ES-I3 (cell line): ENCODE measurements around the gene SPC24.
"Not testable (repeated sequence)": the region's sequence is repeated elsewhere in the genome, so short reads cannot be mapped to it uniquely, and the experiment has no call there.

Experiments
- H3K36me3 ChIP-seq: 2 replicates; pipeline ENCODE4 v1.6.1; 2013; ENCODE audit warnings: mild to moderate bottlenecking, low read length, control low read depth, moderate library complexity; ENCODE audit not compliant: insufficient read depth
- H3K4me1 ChIP-seq: 2 replicates; pipeline ENCODE4 v1.6.1; 2013; ENCODE audit warnings: mild to moderate bottlenecking, control low read depth, low read length; ENCODE audit not compliant: insufficient read depth
- H3K9ac ChIP-seq: 2 replicates; pipeline ENCODE4 v1.6.1; 2013; ENCODE audit warnings: low read depth, mild to moderate bottlenecking, low read length, moderate library complexity
- H3K9me3 ChIP-seq: 2 replicates; pipeline ENCODE4 v1.6.1; 2013; ENCODE audit warnings: mild to moderate bottlenecking, low read length, moderate library complexity; ENCODE audit not compliant: control insufficient read depth, insufficient read depth

The SPC24 gene

GRCh38 chr19:11113140-11113708, 42.4 kb downstream of the SPC24 start:
- peaks cover 64% of the 10 kb centered on the region for H3K36me3 ChIP-seq
- no peak overlapping the region for H3K9ac ChIP-seq
- no peaks in the 10 kb centered on the region for H3K9me3 ChIP-seq
- no peaks in the 10 kb centered on the region for H3K4me1 ChIP-seq

GRCh38 chr19:11111771-11112144, 43.8 kb downstream of the SPC24 start:
- Histone ChIP-seq H3K36me3 (peaks cover 69% of the 10 kb centered on the region), H3K9me3 (no peaks in the 10 kb centered on the region), H3K9ac (no peak overlapping the region), H3K4me1 (no peaks in the 10 kb centered on the region)

GRCh38 chr19:11111117-11111770, 44.3 kb downstream of the SPC24 start:
- no peaks in the 10 kb centered on the region for H3K4me1 ChIP-seq
- H3K9me3 ChIP-seq: no peaks in the 10 kb centered on the region
- peaks cover 74% of the 10 kb centered on the region for H3K36me3 ChIP-seq
- no peak overlapping the region for H3K9ac ChIP-seq

GRCh38 chr19:11108746-11109145, 46.8 kb downstream of the SPC24 start:
- no peak overlapping the region for H3K9ac ChIP-seq
- no peaks in the 10 kb centered on the region for H3K4me1 ChIP-seq
- no peaks in the 10 kb centered on the region for H3K9me3 ChIP-seq
- peaks cover 72% of the 10 kb centered on the region for H3K36me3 ChIP-seq

GRCh38 chr19:11106477-11106876, 49.1 kb downstream of the SPC24 start:
- H3K36me3 ChIP-seq: peaks cover 68% of the 10 kb centered on the region
- H3K9me3 ChIP-seq: no peaks in the 10 kb centered on the region
- no peak overlapping the region for H3K9ac ChIP-seq
- no peaks in the 10 kb centered on the region for H3K4me1 ChIP-seq

GRCh38 chr19:11105014-11105636, 50.5 kb downstream of the SPC24 start:
- H3K9me3 ChIP-seq: no peaks in the 10 kb centered on the region

GRCh38 chr19:11103667-11104066, 51.9 kb downstream of the SPC24 start:
- H3K36me3 ChIP-seq: peaks cover 52% of the 10 kb centered on the region
- not testable (repeated sequence) for H3K9ac ChIP-seq, H3K9me3 ChIP-seq, H3K4me1 ChIP-seq

More at GRCh38 chr19:11105014-11105636, 50.5 kb downstream of the SPC24 start:
- H3K36me3 ChIP-seq: peaks cover 61% of the 10 kb centered on the region
- H3K4me1 ChIP-seq: no peaks in the 10 kb centered on the region
- no peak overlapping the region for H3K9ac ChIP-seq

- Histone ChIP-seq H3K9me3 (no peaks in the 10 kb centered on the region), H3K4me1 (no peaks in the 10 kb centered on the region), H3K9ac (no peak overlapping the region), H3K36me3 (peaks cover 48% of the 10 kb centered on the region)
Observed at GRCh38 chr19:11102944-11103343, 52.6 kb downstream of the SPC24 start.

- no peak overlapping the region for H3K9ac ChIP-seq
- peaks cover 40% of the 10 kb centered on the region for H3K36me3 ChIP-seq
- no peaks in the 10 kb centered on the region for H3K9me3 ChIP-seq
- peaks cover 5% of the 10 kb centered on the region; the same call in 1 of the 2 replicates for H3K4me1 ChIP-seq
Observed at GRCh38 chr19:11101057-11101456, 54.5 kb downstream of the SPC24 start.

GRCh38 chr19:11100049-11100448, 55.5 kb downstream of the SPC24 start:
- H3K9me3 ChIP-seq: no peaks in the 10 kb centered on the region
- H3K4me1 ChIP-seq: peaks cover 7% of the 10 kb centered on the region; the same call in 1 of the 2 replicates
- no peak overlapping the region for H3K9ac ChIP-seq
- peaks cover 34% of the 10 kb centered on the region for H3K36me3 ChIP-seq

- Histone ChIP-seq H3K9ac (no peak overlapping the region), H3K36me3 (peaks cover 34% of the 10 kb centered on the region), H3K9me3 (no peaks in the 10 kb centered on the region), H3K4me1 (peaks cover 16% of the 10 kb centered on the region)
Observed at GRCh38 chr19:11098861-11099260, 56.7 kb downstream of the SPC24 start.

GRCh38 chr19:11098327-11098726, 57.3 kb downstream of the SPC24 start:
- peaks cover 29% of the 10 kb centered on the region for H3K36me3 ChIP-seq
- H3K4me1 ChIP-seq: peaks cover 16% of the 10 kb centered on the region
- H3K9me3 ChIP-seq: no peaks in the 10 kb centered on the region

GRCh38 chr19:11097367-11097766, 58.2 kb downstream of the SPC24 start:
- H3K36me3 ChIP-seq: peaks cover 19% of the 10 kb centered on the region
- peaks cover 21% of the 10 kb centered on the region for H3K4me1 ChIP-seq
- not testable (repeated sequence) for H3K9me3 ChIP-seq, H3K9ac ChIP-seq

More at GRCh38 chr19:11098327-11098726, 57.3 kb downstream of the SPC24 start:
- no peak overlapping the region for H3K9ac ChIP-seq

- no peak overlapping the region for H3K9ac ChIP-seq
- peaks cover 19% of the 10 kb centered on the region for H3K36me3 ChIP-seq
- no peaks in the 10 kb centered on the region for H3K9me3 ChIP-seq
- H3K4me1 ChIP-seq: peaks cover 21% of the 10 kb centered on the region
Observed at GRCh38 chr19:11096210-11096841, 59.3 kb downstream of the SPC24 start.
